Suppressor macrophage (primary cell): ENCODE data around the gene AFF3.

Experiments used
- DNase-seq, 4 experiments: peaks; one replicate each; pipeline ENCODE4 v3.0.0-alpha.2; 2020 to 2022

Gene AFF3

GRCh38 chr2:99878581-99879350 lies 263.6 kb downstream of the AFF3 start:
- DNase-seq: no peak

DNA sequence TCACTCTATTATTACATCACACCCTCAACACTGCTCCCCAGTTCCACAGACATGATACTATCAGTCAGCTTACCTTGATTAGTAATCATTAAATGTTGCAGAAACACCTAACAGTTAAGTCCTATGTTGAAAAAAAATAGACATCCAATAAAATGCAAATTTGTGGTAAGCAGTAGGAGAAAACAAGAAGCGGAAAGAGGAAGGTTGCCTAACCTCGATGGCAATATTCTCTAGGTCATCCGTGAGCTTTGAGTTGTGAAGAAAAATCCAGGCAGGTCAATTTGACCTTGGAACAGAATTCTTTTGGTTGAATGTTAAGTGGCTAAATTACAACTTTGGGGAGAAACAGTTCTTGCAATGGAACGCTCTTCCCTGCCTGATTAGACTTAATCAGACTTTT lies 264.4 kb downstream of the AFF3 start:
- DNase-seq: peak; percentile 7 to 67 (median 52)

GRCh38 chr2:99876956-99877355 lies 265.4 kb downstream of the AFF3 start:
- DNase-seq: no peak

DNA sequence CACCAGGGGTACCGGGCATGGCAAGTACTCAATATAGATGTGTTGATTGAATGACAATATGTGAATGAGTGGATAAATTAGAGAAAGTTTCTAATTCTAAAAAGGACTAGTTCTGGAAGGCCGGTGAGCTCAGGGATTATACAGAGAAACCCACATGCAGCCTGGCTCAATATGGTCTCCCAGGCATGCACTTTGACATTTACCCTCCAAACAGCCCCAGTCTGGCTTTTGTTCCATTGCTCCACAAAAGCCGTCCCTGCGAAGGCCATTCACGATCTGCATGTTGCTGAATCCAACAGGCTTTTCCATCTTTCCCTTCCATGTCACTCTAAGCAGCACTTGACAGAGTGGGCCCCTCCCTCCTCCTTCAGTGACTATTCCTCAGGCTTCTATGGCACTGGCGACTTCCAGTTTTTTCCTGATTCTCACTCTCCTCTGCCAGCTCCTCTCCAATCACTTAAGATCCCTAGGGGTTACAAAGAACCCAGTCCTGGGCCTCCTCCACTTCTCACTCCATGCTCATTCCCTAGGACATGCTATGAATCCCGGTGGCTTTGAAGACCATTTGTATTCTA lies 266.7 kb downstream of the AFF3 start:
- no peak for DNase-seq

- no peak for DNase-seq
Observed at GRCh38 chr2:99868260-99868659, 274.1 kb downstream of the AFF3 start.

- peak; percentile 30 to 62 (median 56) for DNase-seq
Observed at GRCh38 chr2:99867770-99868169, 274.6 kb downstream of the AFF3 start.

- DNase-seq: no peak
Observed at GRCh38 chr2:99865818-99866676, 276.3 kb downstream of the AFF3 start.

DNA sequence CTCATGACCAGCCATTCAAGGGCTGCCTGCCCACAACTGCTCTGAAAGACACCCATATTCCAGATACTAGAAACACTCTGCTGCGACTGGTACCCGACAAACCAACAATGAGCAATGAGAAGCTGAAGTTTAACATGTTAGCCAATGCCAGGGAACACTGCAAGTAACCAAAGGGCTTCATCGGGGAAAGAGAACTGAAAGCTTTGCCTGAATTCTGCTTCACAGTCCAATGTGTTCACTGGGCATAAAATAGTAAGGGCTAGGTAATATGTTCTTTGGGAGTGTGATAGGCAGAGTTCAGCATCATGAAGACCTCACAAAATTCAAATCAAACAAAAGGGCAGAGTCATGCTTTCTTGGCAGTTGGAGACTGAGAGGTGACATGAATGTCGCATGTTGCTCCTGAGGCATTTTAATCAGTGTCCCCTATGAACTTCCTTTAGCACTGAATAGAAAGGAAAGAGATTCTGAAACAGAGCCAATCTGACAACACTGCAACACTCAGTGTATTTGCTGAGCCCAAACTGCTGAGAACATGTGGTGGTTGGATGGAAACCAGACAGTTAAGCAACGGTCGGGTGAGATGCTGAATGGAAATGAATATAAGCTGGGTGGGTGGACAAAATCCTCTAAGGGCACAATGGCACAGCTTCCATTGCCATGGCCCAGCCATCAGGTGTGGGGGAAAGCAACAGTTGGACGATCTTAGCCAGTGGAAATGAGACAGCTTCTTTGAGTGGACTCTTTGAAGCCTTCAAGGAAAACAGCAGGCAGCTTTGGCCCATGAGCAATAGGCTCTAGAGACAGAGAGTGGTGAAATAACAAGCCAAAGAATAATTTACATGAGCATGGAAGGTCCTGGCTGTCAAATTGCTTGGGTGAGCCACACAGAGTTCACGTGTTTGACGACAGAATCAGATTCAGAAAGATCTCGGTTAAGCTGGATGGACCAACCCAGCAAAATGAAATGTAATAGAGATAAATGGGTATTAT lies 277.5 kb downstream of the AFF3 start:
- peak in 1 of 4 experiments; percentile 31 for DNase-seq

GRCh38 chr2:99863903-99864270 lies 278.5 kb downstream of the AFF3 start:
- peak in 2 of 4 experiments; percentile 21 to 27 for DNase-seq

DNA sequence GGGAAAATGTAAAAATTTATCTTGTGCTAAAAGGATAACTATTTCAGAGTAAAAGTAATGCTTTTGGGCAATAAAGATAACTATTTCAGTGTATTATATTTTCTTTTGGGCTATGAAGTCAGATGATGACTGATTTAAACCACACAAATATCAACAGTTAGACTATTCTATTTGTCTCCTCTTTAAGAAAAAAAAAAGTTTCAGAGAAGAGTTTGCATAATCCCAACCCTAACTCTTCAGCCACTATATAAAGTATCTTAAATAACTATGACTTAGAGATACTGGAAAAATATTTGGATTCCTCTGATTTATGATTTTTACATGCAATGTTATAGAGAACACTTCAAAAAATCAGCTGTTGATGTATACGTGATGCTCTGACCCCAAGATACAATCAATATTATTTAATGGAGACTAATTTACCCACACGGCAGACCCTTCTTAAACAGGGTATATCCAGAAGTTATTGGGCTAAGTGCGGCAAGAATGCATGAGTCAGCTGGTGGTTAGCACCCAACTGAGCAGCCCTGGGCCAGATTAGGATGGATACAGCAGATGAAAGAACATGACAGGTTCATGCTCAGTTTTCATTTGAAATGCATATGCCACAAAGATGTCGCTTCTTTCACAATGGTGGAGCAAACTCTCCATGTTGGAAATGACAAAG lies 279.0 kb downstream of the AFF3 start:
- DNase-seq: no peak

GRCh38 chr2:99862566-99862965 lies 279.8 kb downstream of the AFF3 start:
- peak in 3 of 4 experiments; percentile 12 to 57 (median 52) for DNase-seq

DNA sequence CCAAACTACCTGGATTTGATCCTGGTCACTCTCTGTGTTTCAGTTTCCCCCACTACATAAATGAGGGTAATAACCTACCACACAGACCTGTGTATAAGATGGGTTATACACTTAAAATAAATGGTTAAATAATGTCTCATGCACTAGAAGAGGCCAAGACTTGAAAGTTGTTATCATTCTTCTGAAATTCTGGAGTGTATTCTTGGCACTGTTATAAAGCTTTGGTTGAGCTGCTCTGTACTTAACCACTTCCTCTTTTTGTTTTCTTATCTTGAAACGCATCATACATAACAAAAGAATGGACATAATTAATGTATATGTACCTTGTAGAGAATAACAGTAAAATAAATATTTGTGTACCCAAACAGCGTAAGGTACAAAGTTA lies 281.0 kb downstream of the AFF3 start:
- DNase-seq: peak in 2 of 4 experiments; percentile 31 to 41

DNA sequence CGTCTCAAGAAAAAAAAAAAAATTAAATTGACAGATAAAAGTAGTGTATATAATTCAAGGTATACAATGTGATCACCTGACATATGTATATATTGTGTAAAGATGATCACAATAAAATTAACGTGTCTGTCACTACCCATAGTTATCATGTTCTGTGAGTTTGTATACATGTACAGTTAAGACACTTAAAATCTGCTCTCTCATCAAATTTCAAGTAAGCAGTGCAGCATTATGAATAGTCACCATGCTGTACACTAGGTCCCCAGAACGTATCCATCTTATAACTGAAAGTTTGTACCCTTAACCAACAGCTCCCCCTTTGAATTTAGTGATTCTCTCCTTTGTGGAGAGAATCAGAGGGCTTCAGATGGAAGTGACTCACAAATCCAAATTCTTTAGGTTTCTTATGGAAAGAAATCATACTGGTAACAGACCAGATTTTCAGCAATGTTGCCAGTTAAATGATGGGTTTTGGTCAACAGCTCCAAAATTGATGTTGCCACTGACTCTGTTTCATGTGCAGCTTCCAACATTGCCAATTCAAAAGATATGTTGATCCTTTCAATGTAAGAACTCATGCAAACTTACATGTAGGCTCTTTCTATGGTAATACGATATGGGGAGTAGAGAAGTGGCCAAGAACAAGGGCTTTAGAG lies 281.5 kb downstream of the AFF3 start:
- DNase-seq: no peak

DNA sequence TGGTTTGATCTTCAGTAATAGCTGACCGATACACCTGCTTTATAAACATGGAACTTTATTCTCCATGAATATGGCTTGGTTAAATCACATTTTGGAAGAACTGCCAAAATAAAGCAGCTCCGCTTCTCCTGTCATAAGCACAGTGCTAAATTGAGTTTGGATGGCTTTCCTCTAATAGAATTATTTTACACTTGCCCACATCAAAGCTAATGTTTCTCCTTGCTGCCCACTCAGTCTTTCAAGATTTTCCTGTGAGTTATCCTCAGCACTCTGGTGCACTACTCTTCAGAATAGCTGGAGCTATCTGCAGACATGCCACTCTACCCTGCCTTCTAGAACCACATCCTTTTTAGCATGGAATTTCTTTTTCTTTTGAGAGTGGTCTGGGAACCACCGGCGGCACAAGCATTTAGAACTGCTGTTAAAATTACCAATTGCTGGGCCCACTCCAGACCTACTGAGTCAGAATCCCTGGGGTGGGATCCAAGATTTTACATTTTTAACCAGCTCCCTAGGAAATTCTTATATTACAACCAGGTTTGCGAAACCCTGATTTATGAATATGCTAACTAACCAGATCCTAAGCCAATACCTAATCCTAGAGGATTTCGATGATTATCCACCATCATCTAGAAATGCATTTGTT lies 283.3 kb downstream of the AFF3 start:
- DNase-seq: no peak

- no peak for DNase-seq
Observed at GRCh38 chr2:99857867-99858444, 284.4 kb downstream of the AFF3 start.

GRCh38 chr2:99857372-99857771 lies 285.0 kb downstream of the AFF3 start:
- no peak for DNase-seq

- no peak for DNase-seq
Observed at GRCh38 chr2:99856119-99856518, 286.3 kb downstream of the AFF3 start.

DNA sequence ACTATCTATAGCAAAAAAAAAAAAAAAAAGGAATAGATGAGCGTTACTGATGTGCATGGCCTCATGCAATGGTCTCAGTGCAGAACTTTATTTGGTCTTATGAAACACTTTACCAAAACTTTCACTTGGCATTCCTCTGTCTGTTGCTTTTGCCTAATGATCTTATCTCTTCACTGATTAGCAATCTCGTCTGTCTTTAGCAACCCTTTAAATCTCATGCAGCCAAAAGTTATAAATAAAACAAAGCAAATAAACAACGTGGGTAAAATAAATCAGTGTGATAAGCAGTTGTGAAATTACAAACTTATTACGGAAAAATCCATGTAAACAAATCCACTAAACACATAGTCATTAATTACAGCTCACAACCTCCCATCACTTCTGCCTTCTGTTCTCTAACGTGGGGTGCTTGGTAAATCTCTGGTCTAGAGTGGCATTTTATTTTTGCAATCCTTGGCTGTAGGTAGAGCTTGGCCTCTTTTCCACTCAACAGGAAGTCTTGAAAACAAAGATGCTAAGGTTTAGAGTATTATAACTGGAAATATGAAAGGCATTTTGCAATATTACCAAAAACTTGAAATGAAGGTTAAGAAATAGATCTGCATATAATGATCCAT lies 288.0 kb downstream of the AFF3 start:
- DNase-seq: no peak

GRCh38 chr2:99852956-99853355 lies 289.4 kb downstream of the AFF3 start:
- no peak for DNase-seq
